ENCODE results near the gene CLIC6. TPM values are rescaled to one million over a fixed set of nuclear protein-coding genes. Genes with fewer than 3 reads are reported as not detected.

Gene CLIC6
- total RNA-seq, 4 donors from 2014 or later: 0.49 to 3.0 (median 1.1) TPM

DNA sequence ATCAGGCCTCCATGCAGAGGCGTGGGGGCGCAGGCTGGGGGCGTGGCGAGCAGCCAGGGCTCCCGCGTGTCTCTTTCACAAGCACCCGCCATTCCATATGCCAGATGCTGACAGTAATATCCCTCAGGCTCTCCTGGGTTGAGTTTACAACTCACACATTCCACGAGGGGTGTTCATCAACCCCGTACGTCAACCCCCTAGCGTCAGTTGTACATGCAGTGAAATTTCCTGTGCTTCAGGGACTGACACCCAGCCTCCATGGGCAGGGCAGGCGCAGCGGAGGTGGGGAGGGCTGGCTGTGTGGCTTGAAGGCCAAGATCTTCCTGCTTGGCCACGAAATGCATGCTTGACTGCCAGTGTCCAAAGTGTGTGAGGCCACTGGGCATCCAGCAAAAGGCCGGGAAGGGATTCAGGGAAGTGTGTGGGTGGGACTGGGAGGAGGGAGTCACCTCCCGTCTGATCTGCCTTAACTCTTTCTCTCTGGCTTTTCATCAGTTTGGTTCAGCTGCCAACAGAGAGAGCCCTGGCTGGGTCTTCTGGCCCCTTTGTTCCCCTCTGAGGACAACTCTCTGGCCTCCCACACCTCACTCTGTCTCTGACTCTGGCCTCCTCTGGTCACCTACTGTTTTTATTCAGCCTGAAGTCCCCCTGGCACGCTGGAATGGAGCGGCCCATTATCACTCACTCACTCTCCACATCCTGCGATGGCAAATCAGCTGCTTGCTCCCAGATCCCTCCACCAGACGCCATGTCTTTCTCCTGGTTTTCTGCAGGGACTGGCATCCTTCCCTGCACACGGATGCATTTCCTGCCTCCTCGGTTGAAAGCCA lies 33.8 kb downstream of the CLIC6 start:
- H3K4me3 ChIP-seq: no peak overlapping the region
- ATAC-seq: peak in 1 of 2 donors; percentile 27
- no peaks in the 10 kb centered on the region for H3K4me1 ChIP-seq
- no peaks in the 10 kb centered on the region for H3K36me3 ChIP-seq
- H3K9me3 ChIP-seq: no peaks in the 10 kb centered on the region
- intact Hi-C loops (cut with DNase I; ENCODE audit: low total_unique reads): no loop called here
- in situ Hi-C loops (cut with MboI; ENCODE audit: low sequenced_read_pairs in 4 of 4): no loop called here
- TF ChIP-seq POLR2A (IDR thresholded peaks at IDR 0.05): no peak
- TF ChIP-seq, protein P1, sequence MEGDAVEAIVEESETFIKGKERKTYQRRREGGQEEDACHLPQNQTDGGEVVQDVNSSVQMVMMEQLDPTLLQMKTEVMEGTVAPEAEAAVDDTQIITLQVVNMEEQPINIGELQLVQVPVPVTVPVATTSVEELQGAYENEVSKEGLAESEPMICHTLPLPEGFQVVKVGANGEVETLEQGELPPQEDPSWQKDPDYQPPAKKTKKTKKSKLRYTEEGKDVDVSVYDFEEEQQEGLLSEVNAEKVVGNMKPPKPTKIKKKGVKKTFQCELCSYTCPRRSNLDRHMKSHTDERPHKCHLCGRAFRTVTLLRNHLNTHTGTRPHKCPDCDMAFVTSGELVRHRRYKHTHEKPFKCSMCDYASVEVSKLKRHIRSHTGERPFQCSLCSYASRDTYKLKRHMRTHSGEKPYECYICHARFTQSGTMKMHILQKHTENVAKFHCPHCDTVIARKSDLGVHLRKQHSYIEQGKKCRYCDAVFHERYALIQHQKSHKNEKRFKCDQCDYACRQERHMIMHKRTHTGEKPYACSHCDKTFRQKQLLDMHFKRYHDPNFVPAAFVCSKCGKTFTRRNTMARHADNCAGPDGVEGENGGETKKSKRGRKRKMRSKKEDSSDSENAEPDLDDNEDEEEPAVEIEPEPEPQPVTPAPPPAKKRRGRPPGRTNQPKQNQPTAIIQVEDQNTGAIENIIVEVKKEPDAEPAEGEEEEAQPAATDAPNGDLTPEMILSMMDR (IDR thresholded peaks at IDR 0.05 in 4 of 5, conservative IDR thresholded peaks at IDR 0.05 in 1 of 5): no peak
- H3K27me3 ChIP-seq: no peaks in the 10 kb centered on the region
- H3K27ac ChIP-seq: peak overlapping the region in 1 of 4 donors; percentile 42
- DNase-seq: peak in 1 of 2 donors; percentile 35

DNA sequence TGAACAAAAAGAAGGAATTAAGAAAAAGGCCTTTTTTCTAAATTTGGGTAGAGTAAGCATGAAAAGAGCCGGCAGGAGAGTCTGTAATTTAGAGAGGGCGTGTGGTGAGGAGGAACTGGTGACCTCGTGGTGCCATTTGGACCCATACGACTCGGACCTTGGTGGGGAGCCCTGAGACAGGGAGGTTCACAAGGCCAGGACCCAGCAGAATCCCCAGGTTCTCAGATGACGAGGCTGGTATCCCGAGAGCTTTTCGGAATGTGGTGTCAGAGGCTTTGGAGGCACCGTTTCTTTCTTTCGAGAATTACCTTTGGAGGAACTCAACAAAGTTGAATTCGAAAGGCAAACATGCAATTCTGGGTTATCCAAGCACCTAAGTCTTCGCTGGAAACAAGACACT lies 34.8 kb downstream of the CLIC6 start:
- H3K36me3 ChIP-seq: no peaks in the 10 kb centered on the region
- ATAC-seq: no peak
- intact Hi-C loops (cut with DNase I; ENCODE audit: low total_unique reads) (no loop called here), in situ Hi-C loops (cut with MboI; ENCODE audit: low sequenced_read_pairs in 4 of 4) (no loop called here)
- no peak overlapping the region for H3K4me3 ChIP-seq
- no peaks in the 10 kb centered on the region for H3K27me3 ChIP-seq
- no peak overlapping the region for H3K27ac ChIP-seq
- no peaks in the 10 kb centered on the region for H3K4me1 ChIP-seq
- H3K9me3 ChIP-seq: no peaks in the 10 kb centered on the region
- no peak for DNase-seq
- TF ChIP-seq POLR2A (IDR thresholded peaks at IDR 0.05): no peak
- TF ChIP-seq, protein P1 (IDR thresholded peaks at IDR 0.05 in 4 of 5, conservative IDR thresholded peaks at IDR 0.05 in 1 of 5): no peak

DNA sequence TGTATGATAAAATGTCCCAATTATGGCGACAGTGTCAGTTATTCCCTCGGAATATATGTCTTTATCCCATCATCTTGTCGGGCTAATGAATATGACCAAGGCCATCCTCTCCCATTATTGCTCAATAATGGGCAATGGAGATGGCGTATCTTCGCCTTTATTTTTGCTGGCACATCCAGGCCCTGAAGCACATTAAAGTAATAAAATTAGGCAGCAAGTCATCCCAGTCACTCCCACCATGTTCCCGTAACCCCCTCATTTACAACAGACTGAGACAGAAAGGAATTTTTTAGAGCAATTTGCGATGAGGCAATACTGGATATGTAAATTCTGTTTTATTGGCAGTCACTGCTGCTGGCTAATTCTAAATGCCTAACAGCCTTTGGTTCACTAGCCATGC lies 35.3 kb downstream of the CLIC6 start:
- no peak overlapping the region for H3K27ac ChIP-seq
- H3K27me3 ChIP-seq: no peaks in the 10 kb centered on the region

DNA sequence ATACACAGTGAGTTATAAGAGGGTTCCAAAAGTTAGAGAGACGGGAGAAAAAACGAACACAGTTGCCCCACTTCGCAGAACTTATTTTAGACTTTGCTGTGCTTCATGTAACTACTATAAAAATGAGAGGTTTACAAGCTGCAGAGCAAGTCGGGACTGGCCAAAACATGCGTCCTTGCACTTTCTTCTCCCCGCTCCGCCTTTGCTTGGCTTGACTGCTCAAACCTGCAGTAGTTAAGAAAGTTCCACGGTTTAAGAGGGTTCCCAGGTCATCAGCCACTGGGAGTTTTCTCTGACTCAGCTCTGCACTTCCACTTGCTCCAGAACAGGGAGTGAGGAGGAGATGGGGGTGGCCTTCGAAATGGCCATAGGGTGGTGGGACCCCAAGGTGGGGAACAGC lies 36.2 kb downstream of the CLIC6 start:
- in situ Hi-C loops (cut with MboI; ENCODE audit: low sequenced_read_pairs in 4 of 4): no loop called here
- Histone ChIP-seq H3K4me1 (no peaks in the 10 kb centered on the region), H3K9me3 (no peaks in the 10 kb centered on the region), H3K36me3 (no peaks in the 10 kb centered on the region), H3K27ac (no peak overlapping the region), H3K4me3 (no peak overlapping the region), H3K27me3 (no peaks in the 10 kb centered on the region)
- intact Hi-C loops (cut with DNase I; ENCODE audit: low total_unique reads): no loop called here
- ATAC-seq (no peak), DNase-seq (no peak)
- TF ChIP-seq, protein P1 (IDR thresholded peaks at IDR 0.05 in 4 of 5, conservative IDR thresholded peaks at IDR 0.05 in 1 of 5): no peak
- TF ChIP-seq POLR2A (IDR thresholded peaks at IDR 0.05): no peak

More for the DNA sequence above, 35.3 kb downstream of the CLIC6 start:
- no peaks in the 10 kb centered on the region for H3K36me3 ChIP-seq
- no peak overlapping the region for H3K4me3 ChIP-seq
- no peak for TF ChIP-seq POLR2A (IDR thresholded peaks at IDR 0.05)
- H3K9me3 ChIP-seq: no peaks in the 10 kb centered on the region
- peak in 1 of 2 donors; percentile 52 for ATAC-seq
- H3K4me1 ChIP-seq: no peaks in the 10 kb centered on the region
- intact Hi-C loops (cut with DNase I; ENCODE audit: low total_unique reads): no loop called here
- in situ Hi-C loops (cut with MboI; ENCODE audit: low sequenced_read_pairs in 4 of 4): no loop called here
- DNase-seq: no peak

DNA sequence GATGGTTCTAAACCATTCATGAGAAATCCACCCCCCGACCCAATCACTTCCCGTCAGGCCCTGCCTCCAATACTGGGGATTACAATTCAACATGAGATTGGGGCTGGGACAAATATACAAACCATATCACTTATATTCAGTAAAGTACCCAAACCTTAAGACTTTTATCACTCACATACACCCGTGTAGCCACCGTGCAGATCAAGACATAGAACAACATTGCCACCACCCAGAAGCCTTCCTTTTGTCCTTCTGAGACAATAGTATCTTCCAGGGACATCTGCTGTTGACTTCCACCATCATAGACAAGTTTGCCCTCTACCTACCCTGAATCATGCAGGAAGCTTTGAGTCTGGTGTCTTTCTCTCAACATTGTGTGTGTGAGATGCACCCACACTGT lies 37.5 kb downstream of the CLIC6 start:
- no peak overlapping the region for H3K27ac ChIP-seq
- H3K9me3 ChIP-seq: no peaks in the 10 kb centered on the region
- H3K27me3 ChIP-seq: no peaks in the 10 kb centered on the region
- TF ChIP-seq POLR2A (IDR thresholded peaks at IDR 0.05): no peak
- TF ChIP-seq, protein P1 (IDR thresholded peaks at IDR 0.05 in 4 of 5, conservative IDR thresholded peaks at IDR 0.05 in 1 of 5): no peak
- H3K4me1 ChIP-seq: no peaks in the 10 kb centered on the region
- H3K36me3 ChIP-seq: no peaks in the 10 kb centered on the region
- no peak for ATAC-seq
- intact Hi-C loops (cut with DNase I; ENCODE audit: low total_unique reads) (no loop called here), in situ Hi-C loops (cut with MboI; ENCODE audit: low sequenced_read_pairs in 4 of 4) (no loop called here)
- H3K4me3 ChIP-seq: no peak overlapping the region
- no peak for DNase-seq

Data from gastrocnemius medialis (tissue), 4 donors.